NCI-H524 (cell line): Measurements from ENCODE around the gene CNKSR3.
"Not testable (repeated sequence)": the region's sequence is repeated elsewhere in the genome, so short reads cannot be mapped to it uniquely, and the experiment has no call there.

Experiments used
- DNase-seq, 2 experiments: peaks; one replicate each; lab custom pipeline; 2025; lab: John Stamatoyannopoulos, UW

CNKSR3 gene

GRCh38 chr6:154510144-154510905 is at the start of gene CNKSR3:
Gene CNKSR3 (minus strand): TSS chr6:154510685. CDS start chr6:154510114, 571 bp downstream.
- peak; percentile 87 to 90 for DNase-seq

DNA sequence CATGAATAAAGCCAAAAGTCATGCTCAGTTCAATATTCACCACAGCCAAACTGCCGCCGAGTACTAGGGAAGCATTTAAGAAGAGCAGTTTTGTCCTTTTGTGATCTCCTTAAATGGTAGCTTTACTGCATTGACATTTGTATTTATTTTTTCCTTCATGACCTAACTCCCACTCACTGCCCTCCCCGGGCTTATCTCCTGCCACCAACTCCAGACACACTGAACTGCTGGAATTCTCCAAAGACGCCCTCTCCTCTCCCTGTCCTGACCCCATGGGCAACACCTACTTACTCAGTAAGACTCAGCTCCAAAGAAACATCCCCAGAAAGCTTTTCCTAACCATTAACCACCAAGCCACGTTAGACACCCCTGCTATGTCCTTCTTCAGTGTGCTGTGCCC is 48.5 kb upstream of the CNKSR3 start:
- no peak for DNase-seq

DNA sequence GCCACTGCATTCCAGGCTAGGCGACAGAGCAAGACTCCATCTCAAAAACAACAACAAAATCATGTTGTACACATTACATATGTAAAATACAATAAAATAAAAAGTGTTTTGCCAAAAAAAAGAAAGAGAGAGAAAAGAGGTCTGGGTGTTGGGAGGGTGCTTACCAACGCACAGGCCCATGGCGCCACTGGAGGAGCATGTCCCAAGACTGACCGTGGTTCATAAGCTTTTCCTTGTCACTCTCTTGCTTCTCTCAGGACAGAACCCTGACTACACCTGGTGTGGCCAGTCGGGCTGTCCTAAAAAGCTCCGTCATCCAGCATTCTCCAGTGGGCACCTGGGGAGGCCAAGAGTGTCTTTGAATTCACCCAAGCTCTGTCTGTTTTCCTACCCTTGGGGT is 48.0 kb upstream of the CNKSR3 start:
- no peak for DNase-seq

- DNase-seq: no peak
Observed at GRCh38 chr6:154555073-154555677, 44.7 kb upstream of the CNKSR3 start.

DNA sequence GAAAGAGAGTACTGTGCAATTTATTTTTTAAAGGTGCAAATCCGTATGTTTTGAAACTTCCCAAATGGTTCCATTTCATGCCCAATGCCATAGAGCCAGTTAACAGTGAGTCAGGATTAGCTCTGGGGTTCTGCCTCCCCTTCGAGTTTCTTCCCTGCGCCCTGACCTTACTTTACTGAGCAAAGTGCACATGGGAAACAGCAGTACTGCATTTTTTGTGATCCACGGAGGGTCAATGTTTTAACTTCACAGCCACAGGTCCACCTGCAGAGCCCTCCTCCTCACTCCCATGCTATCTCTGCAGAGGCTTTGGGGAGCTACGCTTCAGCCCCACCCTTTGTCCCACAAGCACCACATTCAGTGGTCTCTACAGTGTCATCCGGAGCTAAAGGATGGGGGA is 44.0 kb upstream of the CNKSR3 start:
- no peak for DNase-seq

DNA sequence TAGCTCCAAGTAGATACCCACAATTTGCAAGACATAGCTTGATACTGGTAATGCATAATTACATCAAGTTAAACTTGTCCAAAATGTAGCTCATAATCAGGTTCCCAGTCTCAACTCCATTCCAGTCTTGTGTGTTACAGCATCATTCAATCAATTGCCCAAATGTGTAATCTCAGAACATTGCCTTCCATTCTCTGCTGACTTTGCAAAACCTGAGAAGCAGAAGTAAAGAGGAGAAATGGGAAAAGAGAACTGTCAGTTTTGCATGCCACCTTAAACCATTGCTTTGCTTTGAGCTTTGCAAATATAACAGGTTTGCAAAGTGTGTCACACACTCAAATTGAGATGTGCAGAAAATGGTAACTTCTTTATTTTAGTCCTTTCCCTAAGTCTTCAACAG is 40.3 kb upstream of the CNKSR3 start:
- no peak for DNase-seq

- DNase-seq: no peak
Observed at GRCh38 chr6:154549179-154549578, 38.7 kb upstream of the CNKSR3 start.

DNA sequence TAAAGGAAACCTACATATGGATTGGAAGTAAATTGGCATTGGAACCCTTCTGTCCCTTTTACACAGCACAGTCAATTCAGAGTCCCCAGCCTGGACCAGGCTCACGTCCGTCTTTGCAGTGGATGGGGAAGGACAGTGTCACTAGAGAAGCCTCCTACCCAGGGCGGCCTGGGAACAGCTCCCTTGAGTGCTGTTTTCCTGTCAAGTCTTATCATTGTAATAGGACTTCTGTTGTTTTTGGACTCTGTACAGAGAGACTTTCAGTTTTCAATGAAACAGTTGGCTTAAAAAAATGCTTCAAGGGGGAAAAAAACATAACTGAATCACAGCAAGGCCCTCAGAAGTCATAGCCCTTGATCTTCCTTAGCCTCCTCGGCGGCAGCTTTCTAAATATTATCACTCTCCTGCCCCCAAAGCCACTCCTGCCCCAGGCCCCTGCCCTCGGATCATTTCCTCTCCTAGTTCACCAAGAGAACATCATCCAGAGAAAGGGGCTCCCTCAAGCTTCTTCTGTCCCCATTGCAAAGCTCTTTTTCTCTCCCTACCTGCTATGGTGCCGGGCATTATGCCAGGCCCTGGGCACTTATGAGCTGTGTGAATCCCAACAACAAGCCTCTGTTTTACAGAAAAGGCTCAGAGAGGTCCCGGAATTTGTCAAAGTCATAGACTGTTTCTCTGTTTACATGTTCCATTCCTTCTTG is 37.8 kb upstream of the CNKSR3 start:
- DNase-seq: no peak

GRCh38 chr6:154543628-154544027 is 33.1 kb upstream of the CNKSR3 start:
- no peak for DNase-seq

DNA sequence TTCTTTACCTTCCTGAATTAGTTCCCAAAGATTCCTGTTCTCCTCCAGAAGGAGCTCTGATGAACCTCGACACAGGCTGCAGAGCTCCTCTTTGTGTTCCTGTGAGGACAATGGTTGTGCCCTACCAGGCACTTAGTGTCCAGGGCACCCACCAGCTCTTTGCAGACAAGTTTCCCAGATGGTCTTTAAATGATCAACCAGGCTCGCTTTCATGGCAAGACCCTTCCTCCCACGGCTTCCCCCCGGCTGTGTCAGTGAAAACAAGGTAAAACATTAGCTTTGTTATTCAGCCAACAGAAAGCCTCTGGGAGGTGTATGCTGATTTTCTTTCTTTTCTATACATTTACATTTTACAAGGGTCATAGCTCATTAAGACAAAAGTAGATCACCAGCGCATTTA is 32.3 kb upstream of the CNKSR3 start:
- no peak for DNase-seq

- DNase-seq: not testable (repeated sequence)
Observed at GRCh38 chr6:154541837-154542236, 31.4 kb upstream of the CNKSR3 start.

- DNase-seq: no peak
Observed at GRCh38 chr6:154539593-154540269, 29.2 kb upstream of the CNKSR3 start.

DNA sequence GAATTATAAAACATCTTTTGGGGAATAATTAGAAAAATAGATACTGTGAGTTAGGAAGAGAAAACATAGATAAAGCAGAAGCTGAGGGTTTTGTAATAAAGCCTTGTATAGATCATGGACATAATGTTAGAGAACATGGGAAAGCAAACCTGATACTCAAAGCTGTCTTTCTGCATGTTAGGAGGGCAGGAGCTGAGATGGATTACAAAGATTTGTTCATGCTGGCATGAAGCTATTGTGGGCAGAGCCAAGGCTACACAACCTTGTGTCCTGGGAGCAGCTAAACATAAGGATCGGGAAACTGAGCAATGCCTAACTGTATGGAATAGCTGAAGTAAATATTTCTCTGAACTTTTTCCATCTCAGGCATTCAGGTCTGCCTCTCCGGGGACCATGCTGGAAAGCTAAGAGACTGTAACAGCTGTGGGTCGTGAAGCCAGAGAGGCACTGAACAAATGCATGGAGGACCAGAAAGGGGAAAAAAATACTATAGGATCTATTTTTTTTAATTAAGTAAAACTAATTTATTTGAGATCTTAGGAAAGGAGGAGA is 28.2 kb upstream of the CNKSR3 start:
- DNase-seq: no peak

GRCh38 chr6:154537511-154538325 is 27.2 kb upstream of the CNKSR3 start:
- DNase-seq: no peak

DNA sequence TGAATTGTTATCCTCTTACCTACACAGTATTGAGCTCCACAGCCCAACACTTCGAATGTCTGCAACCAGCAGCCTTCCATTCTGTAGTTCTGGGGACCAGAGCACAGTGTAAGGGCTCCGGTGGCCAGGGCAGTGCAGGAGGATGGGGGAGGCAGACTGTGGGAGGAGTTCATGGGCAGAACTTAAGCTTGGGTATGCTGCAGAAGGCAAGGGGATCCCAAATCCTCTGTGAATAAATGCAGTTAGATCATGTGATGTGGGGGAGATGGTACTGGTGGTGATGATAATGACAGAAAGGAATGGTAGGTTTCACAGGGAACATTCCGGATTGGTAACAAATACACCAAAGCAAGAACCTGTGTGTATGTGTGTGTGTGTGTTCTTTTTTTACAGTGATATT is 26.5 kb upstream of the CNKSR3 start:
- no peak for DNase-seq

GRCh38 chr6:154536255-154536654 is 25.8 kb upstream of the CNKSR3 start:
- DNase-seq: no peak

DNA sequence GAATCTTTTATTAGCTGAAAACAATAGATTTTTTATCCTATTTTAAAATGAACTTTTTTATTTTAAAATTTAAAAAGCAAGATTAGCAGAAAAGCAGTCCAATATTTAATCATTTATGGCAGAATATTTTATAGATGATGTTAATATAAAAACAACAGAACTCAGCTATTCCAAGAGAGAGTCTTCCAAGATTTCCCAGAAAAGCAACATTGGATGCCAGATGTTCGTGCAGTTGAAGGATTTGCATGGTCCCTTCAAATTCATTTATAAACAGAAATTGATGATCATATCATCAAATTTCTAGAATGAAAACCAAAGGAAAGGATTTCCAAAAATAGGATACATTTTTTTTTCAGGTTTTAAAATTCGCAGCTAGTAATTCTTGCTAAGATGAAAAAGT is 25.4 kb upstream of the CNKSR3 start:
- DNase-seq: no peak

DNA sequence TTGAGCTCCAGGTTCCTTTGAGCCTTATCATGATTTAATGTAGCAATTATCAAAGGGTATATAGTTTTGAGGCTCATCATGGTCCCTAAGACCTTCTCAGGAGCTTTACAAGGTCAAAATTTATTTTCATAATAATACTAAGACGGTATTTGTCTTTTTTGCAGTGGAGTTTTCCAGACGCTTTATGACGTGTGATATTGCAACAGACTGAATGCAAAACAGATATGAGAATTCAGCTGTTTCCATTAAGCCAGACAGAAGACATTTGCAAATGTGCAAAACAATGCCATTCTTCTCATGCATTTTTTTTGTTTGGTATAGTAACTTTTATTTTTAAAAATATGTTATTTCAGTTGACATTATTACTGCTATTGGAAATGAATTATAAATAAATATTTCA is 24.7 kb upstream of the CNKSR3 start:
- no peak for DNase-seq

GRCh38 chr6:154534531-154534930 is 24.0 kb upstream of the CNKSR3 start:
- no peak for DNase-seq

- no peak for DNase-seq
Observed at GRCh38 chr6:154532426-154532825, 21.9 kb upstream of the CNKSR3 start.

- no peak for DNase-seq
Observed at GRCh38 chr6:154529957-154530356, 19.5 kb upstream of the CNKSR3 start.
